ENCODE results near the gene THEM5. TPM values are rescaled to one million over a fixed set of nuclear protein-coding genes. Genes with fewer than 3 reads are reported as not detected.

THEM5 gene
- total RNA-seq, 1 experiment from 2014 or later, result not detected

GRCh38 chr1:151867321-151867720 is 13.8 kb upstream of the THEM5 start:
- no peaks in the 10 kb centered on the region for H3K9me3 ChIP-seq (ENCODE audit: control insufficient read depth in 1 of 2, insufficient read depth in 1 of 2, low read depth in 1 of 2, low read length in 2 of 2)
- no peak overlapping the region for H3K4me3 ChIP-seq (replicated peaks in 1 of 2; ENCODE audit: low read depth in 1 of 2, low read length in 2 of 2)
- intact Hi-C loops (cut with micrococcal nuclease), result no loop called here
- no peak overlapping the region for H3K27ac ChIP-seq (ENCODE audit: low read depth, low read length)
- H3K79me2 ChIP-seq (ENCODE audit: insufficient read depth, low read length), result no peaks in the 10 kb centered on the region
- ChIA-PET CTCF (no interaction called here), POLR2A (no interaction called here), RAD21 (ENCODE audit: low non-redundant PET in 1 of 2, low total read pairs in 2 of 2, uncharacterized antibody in 2 of 2, unreplicated experiment in 2 of 2) (no interaction called here)
- H3K4me2 ChIP-seq (ENCODE audit: low read length), result no peak overlapping the region
- no peak for DNase-seq (ENCODE audit: low read depth, low spot score)
- peaks cover 0 to 3% of the 10 kb centered on the region in 2 experiments; a peak in 1 of 4 replicates for H3K4me1 ChIP-seq (ENCODE audit: control insufficient read depth in 1 of 2, insufficient read depth in 2 of 2, low read length in 2 of 2)
- no peaks in the 10 kb centered on the region for H4K20me1 ChIP-seq (ENCODE audit: insufficient read depth)
- H3K27me3 ChIP-seq (ENCODE audit: insufficient read depth, low read length), result no peaks in the 10 kb centered on the region
- TF ChIP-seq ZNF274 (IDR thresholded peaks at IDR 0.05; ENCODE audit: low read depth, low read length) (no peak), EZH2phosphoT487 (IDR thresholded peaks at IDR 0.05; ENCODE audit: borderline replicate concordance) (no peak), TCF7L2 (IDR thresholded peaks at IDR 0.05; ENCODE audit: borderline replicate concordance, extremely low read depth, insufficient read depth, insufficient read length) (no peak), ATF3 (IDR thresholded peaks at IDR 0.05) (no peak), MAX (IDR thresholded peaks at IDR 0.05) (no peak), POLR2AphosphoS5 (IDR thresholded peaks at IDR 0.05; ENCODE audit: low read depth, low read length) (no peak), ELF1 (IDR thresholded peaks at IDR 0.05; ENCODE audit: borderline replicate concordance, low read depth) (no peak), SRF (IDR thresholded peaks at IDR 0.05; ENCODE audit: low read depth) (no peak), SP1 (IDR thresholded peaks at IDR 0.05; ENCODE audit: low read depth) (no peak), YY1 (IDR thresholded peaks at IDR 0.05; ENCODE audit: extremely low read depth, insufficient replicate concordance, low read depth, low read length) (no peak), SIN3A (IDR thresholded peaks at IDR 0.05; ENCODE audit: low read depth) (no peak), RAD21 (IDR thresholded peaks at IDR 0.05; ENCODE audit: low read depth) (no peak), CBX3 (IDR thresholded peaks at IDR 0.05; ENCODE audit: low read depth) (no peak), EGR1 (IDR thresholded peaks at IDR 0.05; ENCODE audit: low read depth) (no peak)
- ATAC-seq, result no peak
- no peak overlapping the region for H3K9ac ChIP-seq (ENCODE audit: low read length)
- BruUV-seq (replicated peaks), result no TSS peak
- no peaks in the 10 kb centered on the region for H3K9me2 ChIP-seq (ENCODE audit: insufficient read depth)
- H3K36me3 ChIP-seq (ENCODE audit: control insufficient read depth in 1 of 2, insufficient read depth in 2 of 2, low read length in 2 of 2), result no peaks in the 10 kb centered on the region
- no peak overlapping the region for H2AFZ ChIP-seq (ENCODE audit: low read depth, low read length, poor library complexity, severe bottlenecking)
